GM12875 (cell line): ENCODE measurements around the gene PRRG3.
"Not testable (repeated sequence)": the region's sequence is repeated elsewhere in the genome, so short reads cannot be mapped to it uniquely, and the experiment has no call there.

Experiments used
- H3K4me3 ChIP-seq: one replicate; pipeline ENCODE4 v1.5.1; 2011; ENCODE audit warnings: low read depth, low read length, control low read depth
- TF ChIP-seq, protein P1 (sequence below): IDR thresholded peaks from 2 replicates; pipeline ENCODE4 v1.5.1; 2011; ENCODE audit warnings: low read depth, mild to moderate bottlenecking, control low read depth, inconsistent platforms, low read length, moderate library complexity, borderline replicate concordance; ENCODE audit not compliant: insufficient read depth

Gene PRRG3

DNA sequence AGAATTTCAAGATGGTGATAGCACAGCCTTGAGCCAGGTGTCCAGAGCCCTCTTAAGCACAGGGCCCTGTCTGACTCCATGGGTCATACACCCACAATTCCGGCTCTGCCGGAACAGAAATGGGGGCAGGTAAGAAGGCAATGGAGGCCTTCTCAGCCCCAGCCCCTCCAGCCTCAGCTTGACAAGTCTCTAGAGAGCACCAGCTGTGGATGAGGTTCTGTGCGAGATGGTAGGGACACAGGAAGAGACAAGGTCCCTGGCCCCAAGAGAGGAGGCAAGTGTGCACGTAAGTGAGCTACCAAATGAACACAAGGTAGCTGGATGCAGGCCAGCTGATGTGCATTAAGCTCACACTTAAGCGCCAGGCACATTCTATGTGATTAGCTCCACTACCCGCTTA lies 2.4 kb upstream of the PRRG3 start:
- TF ChIP-seq, protein P1, sequence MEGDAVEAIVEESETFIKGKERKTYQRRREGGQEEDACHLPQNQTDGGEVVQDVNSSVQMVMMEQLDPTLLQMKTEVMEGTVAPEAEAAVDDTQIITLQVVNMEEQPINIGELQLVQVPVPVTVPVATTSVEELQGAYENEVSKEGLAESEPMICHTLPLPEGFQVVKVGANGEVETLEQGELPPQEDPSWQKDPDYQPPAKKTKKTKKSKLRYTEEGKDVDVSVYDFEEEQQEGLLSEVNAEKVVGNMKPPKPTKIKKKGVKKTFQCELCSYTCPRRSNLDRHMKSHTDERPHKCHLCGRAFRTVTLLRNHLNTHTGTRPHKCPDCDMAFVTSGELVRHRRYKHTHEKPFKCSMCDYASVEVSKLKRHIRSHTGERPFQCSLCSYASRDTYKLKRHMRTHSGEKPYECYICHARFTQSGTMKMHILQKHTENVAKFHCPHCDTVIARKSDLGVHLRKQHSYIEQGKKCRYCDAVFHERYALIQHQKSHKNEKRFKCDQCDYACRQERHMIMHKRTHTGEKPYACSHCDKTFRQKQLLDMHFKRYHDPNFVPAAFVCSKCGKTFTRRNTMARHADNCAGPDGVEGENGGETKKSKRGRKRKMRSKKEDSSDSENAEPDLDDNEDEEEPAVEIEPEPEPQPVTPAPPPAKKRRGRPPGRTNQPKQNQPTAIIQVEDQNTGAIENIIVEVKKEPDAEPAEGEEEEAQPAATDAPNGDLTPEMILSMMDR = no peak
- H3K4me3 ChIP-seq = no peak overlapping the region

DNA sequence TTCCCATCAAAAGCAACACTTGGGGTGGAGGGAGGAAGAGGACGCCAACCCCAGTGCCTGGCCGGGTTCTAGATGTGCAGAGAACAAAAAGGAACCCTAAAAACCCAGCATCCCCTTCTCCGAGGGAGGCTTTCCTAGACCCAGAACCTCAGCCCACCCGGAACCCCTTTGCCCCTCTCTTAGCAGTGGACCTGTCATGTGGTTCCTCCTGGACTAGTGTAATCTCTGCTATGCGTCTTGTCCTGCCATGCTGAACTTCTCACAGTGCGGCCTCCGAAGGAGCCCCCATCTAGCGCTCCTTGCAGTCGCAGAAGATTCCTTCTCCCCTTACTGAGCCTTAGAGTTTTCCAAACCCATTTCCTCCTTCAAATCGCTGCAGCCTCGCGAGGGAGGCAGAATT lies 1.1 kb upstream of the PRRG3 start:
- H3K4me3 ChIP-seq = no peak overlapping the region
- TF ChIP-seq, protein P1 = no peak

DNA sequence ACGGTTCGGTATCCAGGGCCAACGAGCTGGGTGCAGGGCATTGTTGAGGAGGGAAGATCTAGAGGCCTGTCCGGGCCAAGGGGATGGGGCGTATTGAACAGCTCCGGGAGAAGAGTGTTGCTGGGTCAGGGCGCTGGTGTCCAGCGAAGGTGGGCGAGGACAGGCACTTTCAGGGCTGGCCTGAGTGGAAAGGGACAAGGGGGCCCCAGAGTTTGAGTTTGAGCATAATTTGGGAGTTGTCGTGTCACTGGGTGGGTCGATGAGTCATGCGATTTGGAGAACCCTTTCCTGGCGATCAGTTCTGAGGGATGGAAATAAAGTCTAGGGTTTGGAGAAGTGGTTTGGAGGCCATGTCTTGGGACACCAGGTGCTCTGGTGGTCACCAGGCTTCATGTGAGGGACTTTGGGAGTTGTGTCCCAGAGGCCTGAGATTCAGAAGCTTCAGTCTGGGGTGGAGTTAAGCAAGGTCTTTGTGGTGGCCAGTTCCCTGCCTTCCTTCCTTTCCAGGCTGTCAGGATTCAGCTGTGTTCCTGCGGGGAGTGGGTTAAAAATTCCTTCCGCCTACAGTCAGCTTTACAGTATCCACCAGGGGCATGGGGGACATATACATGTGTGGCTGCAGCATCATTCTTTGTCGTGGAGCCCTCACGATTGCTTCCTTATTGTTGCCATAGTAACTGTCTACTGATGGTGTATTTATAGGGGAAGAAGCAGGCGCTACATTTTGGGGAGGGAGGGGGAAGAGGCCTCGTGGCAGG lies 504 bp downstream of the PRRG3 start:
- TF ChIP-seq, protein P1 = no peak
- no peak overlapping the region for H3K4me3 ChIP-seq

DNA sequence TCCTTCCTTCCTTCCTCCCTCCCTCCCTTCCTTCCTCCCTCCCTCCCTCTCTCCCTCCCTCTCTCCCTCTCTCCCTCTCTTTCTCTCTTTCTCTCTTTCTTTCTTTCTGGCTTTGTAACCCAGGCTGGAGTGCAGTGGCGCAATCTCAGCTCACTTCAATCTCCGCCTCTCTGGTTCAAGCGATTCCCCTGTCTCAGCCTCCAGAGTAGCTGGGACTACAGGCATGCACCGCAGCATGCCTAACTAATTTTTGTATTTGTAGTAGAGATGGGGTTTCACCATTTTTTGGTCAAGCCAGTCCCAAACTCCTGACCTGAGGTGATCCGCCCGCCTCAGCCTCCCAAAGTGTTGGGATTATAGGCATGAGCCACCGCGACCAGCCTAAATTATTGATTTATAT lies 1.8 kb downstream of the PRRG3 start:
- H3K4me3 ChIP-seq = not testable (repeated sequence)

DNA sequence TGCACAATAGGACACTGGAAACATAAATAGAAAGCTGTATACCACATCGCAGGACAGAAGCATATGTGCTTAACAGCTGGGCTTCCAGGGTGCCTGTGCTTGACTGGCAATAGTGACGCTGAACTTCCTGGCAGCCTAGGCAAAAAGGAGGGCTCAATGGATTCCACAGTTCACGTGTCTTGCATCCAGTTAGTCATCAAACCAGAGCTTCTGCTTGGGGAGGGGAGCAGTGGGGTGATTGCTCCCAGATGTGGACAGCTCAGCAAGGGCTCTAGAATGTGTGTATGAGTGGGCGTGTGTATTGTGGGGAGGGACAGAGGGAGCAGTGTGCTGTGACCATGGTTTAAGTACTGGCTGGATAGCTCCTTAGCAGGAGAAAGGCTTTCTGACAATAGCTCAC lies 2.3 kb downstream of the PRRG3 start:
- no peak overlapping the region for H3K4me3 ChIP-seq

DNA sequence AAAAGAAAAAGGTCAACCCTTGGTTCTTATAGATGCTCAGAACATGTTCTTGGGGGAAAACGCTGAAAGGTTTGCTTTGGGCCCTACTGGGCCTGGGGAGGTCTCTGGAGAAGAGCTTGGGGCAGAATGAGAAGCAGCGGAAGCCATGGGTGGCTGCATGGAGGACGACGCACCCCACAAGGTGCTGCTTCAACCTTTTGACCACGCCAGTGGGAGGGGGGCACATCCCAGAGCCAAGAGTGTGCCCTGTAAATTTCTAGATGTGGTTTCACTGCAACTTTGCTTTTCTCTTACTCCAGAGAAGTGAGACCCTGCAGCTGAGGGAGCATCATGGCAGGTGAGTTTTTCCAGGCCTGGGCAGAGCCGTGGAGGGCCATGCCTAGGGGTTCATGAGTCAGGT lies 3.2 kb downstream of the PRRG3 start:
- no peak overlapping the region for H3K4me3 ChIP-seq
- TF ChIP-seq, protein P1 = no peak

More for the DNA sequence above, 2.3 kb downstream of the PRRG3 start:
- TF ChIP-seq, protein P1 = no peak

DNA sequence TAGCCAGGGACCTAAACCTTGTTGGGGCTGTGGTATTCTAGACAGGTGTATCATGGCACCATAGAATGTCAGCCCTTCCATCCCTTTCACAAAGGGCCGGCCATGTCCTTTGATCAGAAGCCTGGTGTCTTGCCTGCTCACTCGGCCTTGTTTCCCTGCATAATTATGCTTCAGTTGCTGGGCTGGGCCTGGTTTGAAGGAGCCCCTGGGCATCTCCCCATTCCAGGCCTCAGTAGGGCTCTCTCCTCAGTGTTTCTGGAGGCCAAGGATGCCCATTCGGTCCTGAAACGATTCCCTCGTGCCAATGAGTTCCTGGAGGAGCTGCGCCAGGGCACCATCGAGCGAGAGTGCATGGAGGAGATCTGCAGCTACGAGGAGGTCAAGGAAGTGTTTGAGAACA lies 4.5 kb downstream of the PRRG3 start:
- TF ChIP-seq, protein P1 = no peak
- no peak overlapping the region for H3K4me3 ChIP-seq
